NK-92 (cell line): ENCODE measurements around the gene KDELR3.

Experiments used
- DNase-seq: peaks from one replicate; lab custom pipeline; 2025; ENCODE audit not compliant: unreplicated experiment; lab: John Stamatoyannopoulos, UW

Gene KDELR3

GRCh38 chr22:38510416-38510970 lies 42.6 kb downstream of the KDELR3 start:
- DNase-seq, result no peak

GRCh38 chr22:38513063-38513462 lies 45.2 kb downstream of the KDELR3 start:
- no peak for DNase-seq

- DNase-seq, result no peak
Measured at GRCh38 chr22:38518620-38519019, 50.7 kb downstream of the KDELR3 start.

GRCh38 chr22:38519453-38520250 lies 51.8 kb downstream of the KDELR3 start:
- no peak for DNase-seq

- DNase-seq, result no peak
Measured at GRCh38 chr22:38523029-38523428, 55.1 kb downstream of the KDELR3 start.

- DNase-seq, result no peak
Measured at GRCh38 chr22:38523479-38523878, 55.6 kb downstream of the KDELR3 start.

- DNase-seq, result no peak
Measured at GRCh38 chr22:38524429-38524828, 56.5 kb downstream of the KDELR3 start.

- DNase-seq, result no peak
Measured at GRCh38 chr22:38531251-38531938, 63.5 kb downstream of the KDELR3 start.
